Transverse colon (tissue), 4 donors: ENCODE data around the gene NCKAP5. TPM values are rescaled to one million over a fixed set of nuclear protein-coding genes. Genes with fewer than 3 reads are reported as not detected.

Experiments
- DNase-seq: peaks from one replicate; pipeline ENCODE4 v3.0.0-alpha.2; 2019
- H3K27ac ChIP-seq, 4 donors: fragments of 200-600 bp; sonication (generic); 2 replicates each; pipeline ENCODE4 v1.5.1; 2016 to 2018; ENCODE audit warnings: inconsistent platforms in 4 of 4
- H3K27me3 ChIP-seq: fragments of 200-600 bp; sonication (generic); 2 replicates; pipeline ENCODE4 v1.5.1; 2017; ENCODE audit warnings: inconsistent platforms
- H3K36me3 ChIP-seq, 4 donors: fragments of 200-600 bp; sonication (generic); 2 replicates each; pipeline ENCODE4 v1.5.1; 2017 to 2019; ENCODE audit warnings: inconsistent platforms in 4 of 4
- H3K4me1 ChIP-seq, 4 donors: fragments of 200-600 bp; sonication (generic); 2 replicates each; pipeline ENCODE4 v1.5.1; 2017 to 2020; ENCODE audit warnings: inconsistent platforms in 4 of 4
- H3K4me3 ChIP-seq, 4 donors: fragments of 200-600 bp; sonication (generic); 1 replicate in 1 of 4; 2 replicates in 3 of 4; pipeline versions ENCODE4 v1.5.1 to v1.6.1; 2017 to 2019; ENCODE audit warnings: inconsistent platforms in 4 of 4
- H3K9me3 ChIP-seq, 2 donors: fragments of 200-600 bp; sonication (generic); 2 replicates each; pipeline ENCODE4 v1.5.1; 2017 to 2019; ENCODE audit warnings: inconsistent platforms in 2 of 2
- CTCF ChIP-seq, 5 experiments: fragments of 200-600 bp in 3 of 5; fragments of 450-650 bp in 2 of 5; sonication (generic) in 3 of 5; IDR thresholded peaks; 1 replicate in 2 of 5; 2 replicates in 3 of 5; pipeline ENCODE4 v1.5.1; 2016 to 2017; ENCODE audit warnings: antibody characterized with exemption in 5 of 5, inconsistent platforms in 3 of 5, mild to moderate bottlenecking in 2 of 5, moderate library complexity in 1 of 5
- EP300 ChIP-seq: sonication (generic); formaldehyde crosslinking; IDR thresholded peaks from one replicate; pipeline ENCODE4 v1.6.1; 2017; ENCODE audit warnings: antibody characterized with exemption, low read depth
- POLR2A ChIP-seq: fragments of 450-650 bp; IDR thresholded peaks from one replicate; pipeline ENCODE4 v1.6.1; 2016; ENCODE audit warnings: antibody characterized with exemption, mild to moderate bottlenecking, moderate library complexity
- POLR2AphosphoS5 ChIP-seq, 3 donors: sonication (generic); formaldehyde crosslinking; IDR thresholded peaks; one replicate each; pipeline ENCODE4 v1.6.1; 2016; ENCODE audit warnings: antibody characterized with exemption in 3 of 3
- WGBS, 2 donors: methylation state at CpG; one replicate each; pipeline ENCODE4 v1.1.5; 2018; ENCODE audit warnings: low coverage in 1 of 2; 5-methylcytosine and 5-hydroxymethylcytosine counted together
- in situ Hi-C, 4 donors: fragments of 200-750 bp; cut with MboI; loops; one replicate each; pipeline versions ENCODE4 v1.15.0 to v1.15.1; 2017; ENCODE audit warnings: low sequenced_read_pairs in 3 of 4, low pct_ligation_motif_present in 1 of 4, low pct_unique_long_range_greater_than_20kb in 1 of 4
- intact Hi-C: fragments of 100-400 bp; cut with DNase I; formaldehyde crosslinking; loops from one replicate; pipeline ENCODE4 v1.15.1; 2023; ENCODE audit warnings: low total_unique reads
- total RNA-seq, 4 donors: library from RNA; depleted of rRNA; stranded (reverse); fragments of >200 nt; gene quantifications; one replicate each; pipeline ENCODE4 v1.1.0, GENCODE V29; 2016

NCKAP5 gene
- total RNA-seq, 4 donors from 2014 or later = 1.1 to 10.9 (median 5.0) TPM

GRCh38 chr2:133483181-133483580, 85.1 kb downstream of the NCKAP5 start:
- no peak overlapping the region for H3K27ac ChIP-seq
- H3K36me3 ChIP-seq = no peaks in the 10 kb centered on the region
- in situ Hi-C loops = no loop called here
- intact Hi-C loops = no loop called here
- peaks cover 0 to 2% (median 0%) of the 10 kb centered on the region in 4 donors for H3K4me1 ChIP-seq
- H3K4me3 ChIP-seq = no peak overlapping the region
- no peaks in the 10 kb centered on the region for H3K9me3 ChIP-seq
- TF ChIP-seq POLR2AphosphoS5 (IDR thresholded peaks at IDR 0.05) (no peak), CTCF (IDR thresholded peaks at IDR 0.05) (no peak), POLR2A (no peak), EP300 (no peak)
- no peaks in the 10 kb centered on the region for H3K27me3 ChIP-seq
- no peak for DNase-seq

GRCh38 chr2:133480707-133481429, 87.4 kb downstream of the NCKAP5 start:
- no peaks in the 10 kb centered on the region for H3K27me3 ChIP-seq
- WGBS, 2 donors = 65 to 72% methylated on average over 6 to 7 of the region's 7 CpGs
- H3K4me3 ChIP-seq = no peak overlapping the region
- no peak for DNase-seq
- H3K9me3 ChIP-seq = no peaks in the 10 kb centered on the region
- H3K36me3 ChIP-seq = no peaks in the 10 kb centered on the region
- intact Hi-C loops (no loop called here), in situ Hi-C loops (no loop called here)
- TF ChIP-seq POLR2A (no peak), EP300 (no peak), POLR2AphosphoS5 (IDR thresholded peaks at IDR 0.05) (no peak), CTCF (IDR thresholded peaks at IDR 0.05) (no peak)
- H3K4me1 ChIP-seq = peaks cover 0 to 2% (median 0%) of the 10 kb centered on the region in 4 donors
- no peak overlapping the region for H3K27ac ChIP-seq

GRCh38 chr2:133477616-133477990, 90.7 kb downstream of the NCKAP5 start:
- H3K27me3 ChIP-seq = no peaks in the 10 kb centered on the region
- no peaks in the 10 kb centered on the region for H3K36me3 ChIP-seq
- no peaks in the 10 kb centered on the region for H3K9me3 ChIP-seq
- intact Hi-C loops = no loop called here
- no peak overlapping the region for H3K4me3 ChIP-seq
- no peaks in the 10 kb centered on the region for H3K4me1 ChIP-seq
- H3K27ac ChIP-seq = no peak overlapping the region
- TF ChIP-seq POLR2A = no peak
- no peak for TF ChIP-seq POLR2AphosphoS5 (IDR thresholded peaks at IDR 0.05)
- TF ChIP-seq EP300 = no peak
- no peak for TF ChIP-seq CTCF (IDR thresholded peaks at IDR 0.05)
- no peak for DNase-seq
- in situ Hi-C loops = no loop called here

GRCh38 chr2:133476931-133477615, 91.2 kb downstream of the NCKAP5 start:
- intact Hi-C loops = no loop called here
- TF ChIP-seq POLR2AphosphoS5 (IDR thresholded peaks at IDR 0.05) (no peak), EP300 (no peak), CTCF (IDR thresholded peaks at IDR 0.05) (no peak), POLR2A (no peak)
- Histone ChIP-seq H3K27me3 (no peaks in the 10 kb centered on the region), H3K4me3 (no peak overlapping the region), H3K9me3 (no peaks in the 10 kb centered on the region), H3K36me3 (no peaks in the 10 kb centered on the region), H3K4me1 (no peaks in the 10 kb centered on the region), H3K27ac (no peak overlapping the region)
- WGBS, 2 donors = 85 to 86% methylated on average over 2 to 3 of the region's 3 CpGs
- in situ Hi-C loops = no loop called here
- no peak for DNase-seq
